ENCODE measurements around the gene CNTLN. TPM values are rescaled to one million over a fixed set of nuclear protein-coding genes. Genes with fewer than 3 reads are reported as not detected.

Gene CNTLN
- total and polyA plus RNA-seq, 2 experiments from 2014 or later = 2.9 to 4.3 TPM

DNA sequence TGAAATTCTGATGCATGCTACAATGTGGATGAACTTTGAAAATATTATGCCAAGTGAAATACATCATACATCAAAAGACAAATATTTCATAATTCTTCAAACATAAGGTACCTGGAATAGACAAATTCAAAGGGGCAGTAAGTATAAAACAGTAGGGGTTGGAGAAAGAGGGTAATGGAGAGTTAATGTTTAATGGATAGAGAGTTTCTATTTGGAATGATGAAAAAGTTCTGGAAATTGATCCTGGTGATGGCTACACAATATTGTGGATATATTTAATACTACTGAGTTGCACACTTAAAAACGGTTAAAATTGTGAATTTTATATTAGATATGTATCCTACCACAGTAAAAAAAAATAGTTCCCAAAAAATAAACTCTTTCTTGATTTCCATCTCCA, 14.6 kb upstream of the CNTLN start:
- Histone ChIP-seq H3K36me3 (no peaks in the 10 kb centered on the region), H3K27me3 (no peaks in the 10 kb centered on the region), H3K4me3 (no peak overlapping the region), H3K9me3 (ENCODE audit: low read depth) (no peaks in the 10 kb centered on the region), H3K27ac (no peak overlapping the region), H3K4me1 (ENCODE audit: low read depth) (no peaks in the 10 kb centered on the region)
- no peak for DNase-seq (ENCODE audit: low read depth in 1 of 2, low spot score in 1 of 2)
- TF ChIP-seq, protein P1, sequence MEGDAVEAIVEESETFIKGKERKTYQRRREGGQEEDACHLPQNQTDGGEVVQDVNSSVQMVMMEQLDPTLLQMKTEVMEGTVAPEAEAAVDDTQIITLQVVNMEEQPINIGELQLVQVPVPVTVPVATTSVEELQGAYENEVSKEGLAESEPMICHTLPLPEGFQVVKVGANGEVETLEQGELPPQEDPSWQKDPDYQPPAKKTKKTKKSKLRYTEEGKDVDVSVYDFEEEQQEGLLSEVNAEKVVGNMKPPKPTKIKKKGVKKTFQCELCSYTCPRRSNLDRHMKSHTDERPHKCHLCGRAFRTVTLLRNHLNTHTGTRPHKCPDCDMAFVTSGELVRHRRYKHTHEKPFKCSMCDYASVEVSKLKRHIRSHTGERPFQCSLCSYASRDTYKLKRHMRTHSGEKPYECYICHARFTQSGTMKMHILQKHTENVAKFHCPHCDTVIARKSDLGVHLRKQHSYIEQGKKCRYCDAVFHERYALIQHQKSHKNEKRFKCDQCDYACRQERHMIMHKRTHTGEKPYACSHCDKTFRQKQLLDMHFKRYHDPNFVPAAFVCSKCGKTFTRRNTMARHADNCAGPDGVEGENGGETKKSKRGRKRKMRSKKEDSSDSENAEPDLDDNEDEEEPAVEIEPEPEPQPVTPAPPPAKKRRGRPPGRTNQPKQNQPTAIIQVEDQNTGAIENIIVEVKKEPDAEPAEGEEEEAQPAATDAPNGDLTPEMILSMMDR (IDR thresholded peaks at IDR 0.05; ENCODE audit: low read depth, low read length) = no peak

DNA sequence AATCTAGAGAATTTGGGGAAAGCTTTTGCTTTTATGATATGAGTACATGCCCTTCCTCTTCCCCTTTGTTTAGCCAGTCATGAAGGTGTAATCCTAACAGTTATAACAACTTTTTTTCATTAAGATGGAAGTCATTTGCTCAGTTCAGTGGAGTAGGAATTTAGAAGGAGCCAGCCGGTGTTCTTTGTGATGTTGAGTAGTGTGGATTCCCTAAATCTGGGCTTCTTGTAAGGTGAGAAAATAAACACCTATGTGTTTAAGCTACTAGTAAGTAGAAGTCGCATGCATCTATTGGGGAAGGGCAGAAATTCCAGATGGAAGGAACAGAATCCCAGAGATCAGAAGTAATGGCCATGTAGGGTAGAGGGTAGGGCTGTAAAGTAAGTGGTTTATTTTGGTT, 13.6 kb upstream of the CNTLN start:
- TF ChIP-seq, protein P1 (IDR thresholded peaks at IDR 0.05; ENCODE audit: low read depth, low read length) = no peak
- Histone ChIP-seq H3K9me3 (ENCODE audit: low read depth) (no peaks in the 10 kb centered on the region), H3K27ac (no peak overlapping the region), H3K4me1 (ENCODE audit: low read depth) (no peaks in the 10 kb centered on the region), H3K4me3 (no peak overlapping the region), H3K27me3 (no peaks in the 10 kb centered on the region), H3K36me3 (no peaks in the 10 kb centered on the region)
- DNase-seq (ENCODE audit: low read depth in 1 of 2, low spot score in 1 of 2) = no peak

DNA sequence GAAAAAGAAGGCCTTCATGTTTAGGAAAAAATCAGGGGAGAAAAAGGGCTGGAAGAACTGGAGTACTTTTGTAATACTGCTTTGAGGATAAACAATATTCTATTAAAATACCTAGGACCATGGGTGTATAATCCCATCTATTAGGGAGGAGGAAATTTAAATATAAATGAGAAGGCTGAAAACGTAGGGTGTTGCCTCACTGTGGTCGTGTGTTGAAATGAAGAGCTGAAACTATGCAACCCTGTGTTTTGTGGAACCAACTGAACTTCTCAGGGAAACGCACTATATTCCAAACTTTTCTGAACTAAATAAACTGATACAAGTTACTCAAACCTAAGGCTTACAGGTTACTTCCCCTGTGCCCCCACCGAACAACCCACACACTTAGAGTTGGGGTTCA, 4.5 kb upstream of the CNTLN start:
- Histone ChIP-seq H3K9me3 (ENCODE audit: low read depth) (no peaks in the 10 kb centered on the region), H3K4me1 (ENCODE audit: low read depth) (no peaks in the 10 kb centered on the region), H3K36me3 (no peaks in the 10 kb centered on the region), H3K27ac (no peak overlapping the region), H3K4me3 (no peak overlapping the region), H3K27me3 (peaks cover 25% of the 10 kb centered on the region)
- TF ChIP-seq, protein P1 (IDR thresholded peaks at IDR 0.05; ENCODE audit: low read depth, low read length) = no peak
- DNase-seq (ENCODE audit: low read depth in 1 of 2, low spot score in 1 of 2) = no peak

DNA sequence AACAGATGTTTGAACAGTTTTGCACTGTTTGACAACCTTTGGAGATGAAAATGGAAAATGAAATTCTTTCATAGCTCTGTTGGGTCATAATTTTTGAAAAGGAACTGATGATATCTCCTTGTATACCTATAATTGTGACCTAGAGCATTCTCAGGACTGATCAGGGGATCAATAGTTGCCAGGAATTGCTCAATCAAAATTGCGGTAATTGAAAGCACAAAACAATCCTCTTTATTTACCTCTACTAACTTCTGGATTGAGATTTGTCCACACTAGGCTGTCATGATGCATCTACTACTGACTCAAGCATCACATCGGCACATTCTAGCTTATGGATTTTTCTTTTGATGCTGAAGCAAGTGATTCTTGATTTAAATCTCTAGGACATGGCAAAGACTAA, 4.1 kb upstream of the CNTLN start:
- H3K4me1 ChIP-seq (ENCODE audit: low read depth) = no peaks in the 10 kb centered on the region
- TF ChIP-seq, protein P1 (IDR thresholded peaks at IDR 0.05; ENCODE audit: low read depth, low read length) = no peak
- H3K9me3 ChIP-seq (ENCODE audit: low read depth) = no peaks in the 10 kb centered on the region
- H3K27ac ChIP-seq = no peak overlapping the region
- no peak for DNase-seq (ENCODE audit: low read depth in 1 of 2, low spot score in 1 of 2)
- peaks cover 25% of the 10 kb centered on the region for H3K27me3 ChIP-seq
- no peaks in the 10 kb centered on the region for H3K36me3 ChIP-seq
- H3K4me3 ChIP-seq = no peak overlapping the region

DNA sequence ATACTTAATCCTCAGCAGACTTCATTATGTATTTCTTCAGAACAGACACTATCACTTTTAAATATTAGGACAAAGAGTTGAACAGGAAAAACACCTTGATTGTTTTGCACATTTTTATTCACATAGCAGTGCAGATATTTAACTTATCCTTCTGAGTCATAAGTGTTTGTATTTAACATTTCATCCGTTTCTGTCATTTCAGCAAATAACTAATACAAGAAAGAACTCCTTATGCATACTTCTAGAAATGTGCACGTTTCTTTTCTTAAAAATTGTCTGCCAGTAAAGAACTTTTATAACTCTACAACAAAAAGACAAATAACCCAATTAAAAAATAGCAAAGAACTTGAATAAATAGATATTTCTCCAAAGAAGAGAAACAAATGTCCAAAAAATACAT, 3.3 kb upstream of the CNTLN start:
- no peak overlapping the region for H3K27ac ChIP-seq
- peaks cover 25% of the 10 kb centered on the region for H3K27me3 ChIP-seq
- H3K4me1 ChIP-seq (ENCODE audit: low read depth) = no peaks in the 10 kb centered on the region
- no peaks in the 10 kb centered on the region for H3K9me3 ChIP-seq (ENCODE audit: low read depth)
- H3K4me3 ChIP-seq = no peak overlapping the region
- no peak for DNase-seq (ENCODE audit: low read depth in 1 of 2, low spot score in 1 of 2)
- TF ChIP-seq, protein P1 (IDR thresholded peaks at IDR 0.05; ENCODE audit: low read depth, low read length) = no peak
- H3K36me3 ChIP-seq = no peaks in the 10 kb centered on the region

Measured in cardiac muscle cell (in vitro differentiated cells and primary cell).